ENCODE results near the gene WASF3. TPM values are rescaled to one million over a fixed set of nuclear protein-coding genes. Genes with fewer than 3 reads are reported as not detected.

Gene WASF3
- total RNA-seq, 1 donor from 2014 or later: 20.0 TPM

GRCh38 chr13:26561067-26561466, 3.6 kb downstream of the WASF3 start:
- Mint-ChIP-seq H3K27me3 (ENCODE audit: unreplicated experiment) (peaks cover 8% of the 10 kb centered on the region), H3K4me3 (ENCODE audit: unreplicated experiment) (no peak overlapping the region), H3K36me3 (ENCODE audit: unreplicated experiment) (no peaks in the 10 kb centered on the region), H3K9me3 (ENCODE audit: unreplicated experiment) (no peaks in the 10 kb centered on the region), H3K4me1 (ENCODE audit: unreplicated experiment) (peaks cover 14% of the 10 kb centered on the region), H3K27ac (ENCODE audit: unreplicated experiment) (no peak overlapping the region)
- no peak for TF ChIP-seq CTCF (IDR thresholded peaks at IDR 0.05)
- DNase-seq (ENCODE audit: extremely low spot score, unreplicated experiment): no peak

- Mint-ChIP-seq H3K9me3 (ENCODE audit: unreplicated experiment) (no peaks in the 10 kb centered on the region), H3K4me1 (ENCODE audit: unreplicated experiment) (peaks cover 13% of the 10 kb centered on the region), H3K4me3 (ENCODE audit: unreplicated experiment) (no peak overlapping the region), H3K36me3 (ENCODE audit: unreplicated experiment) (no peaks in the 10 kb centered on the region), H3K27me3 (ENCODE audit: unreplicated experiment) (peaks cover 2% of the 10 kb centered on the region), H3K27ac (ENCODE audit: unreplicated experiment) (no peak overlapping the region)
- no peak for DNase-seq (ENCODE audit: extremely low spot score, unreplicated experiment)
- no peak for TF ChIP-seq CTCF (IDR thresholded peaks at IDR 0.05)
Measured at GRCh38 chr13:26561651-26562511, 4.4 kb downstream of the WASF3 start.

- TF ChIP-seq CTCF (IDR thresholded peaks at IDR 0.05): no peak
Measured at GRCh38 chr13:26562512-26562890, 5.0 kb downstream of the WASF3 start.

GRCh38 chr13:26563713-26564112, 6.2 kb downstream of the WASF3 start:
- H3K4me1 Mint-ChIP-seq (ENCODE audit: unreplicated experiment): peaks cover 7% of the 10 kb centered on the region
- no peaks in the 10 kb centered on the region for H3K27me3 Mint-ChIP-seq (ENCODE audit: unreplicated experiment)
- TF ChIP-seq CTCF (IDR thresholded peaks at IDR 0.05): no peak
- H3K27ac Mint-ChIP-seq (ENCODE audit: unreplicated experiment): no peak overlapping the region
- H3K36me3 Mint-ChIP-seq (ENCODE audit: unreplicated experiment): no peaks in the 10 kb centered on the region
- DNase-seq (ENCODE audit: extremely low spot score, unreplicated experiment): no peak
- no peak overlapping the region for H3K4me3 Mint-ChIP-seq (ENCODE audit: unreplicated experiment)
- peaks cover under 1% of the 10 kb centered on the region for H3K9me3 Mint-ChIP-seq (ENCODE audit: unreplicated experiment)

More at GRCh38 chr13:26562512-26562890, 5.0 kb downstream of the WASF3 start:
- H3K27ac Mint-ChIP-seq (ENCODE audit: unreplicated experiment): no peak overlapping the region
- H3K36me3 Mint-ChIP-seq (ENCODE audit: unreplicated experiment): no peaks in the 10 kb centered on the region
- no peak for DNase-seq (ENCODE audit: extremely low spot score, unreplicated experiment)
- peaks cover 11% of the 10 kb centered on the region for H3K4me1 Mint-ChIP-seq (ENCODE audit: unreplicated experiment)
- no peak overlapping the region for H3K4me3 Mint-ChIP-seq (ENCODE audit: unreplicated experiment)
- H3K27me3 Mint-ChIP-seq (ENCODE audit: unreplicated experiment): no peaks in the 10 kb centered on the region
- no peaks in the 10 kb centered on the region for H3K9me3 Mint-ChIP-seq (ENCODE audit: unreplicated experiment)

GRCh38 chr13:26568132-26568815, 10.8 kb downstream of the WASF3 start:
- Mint-ChIP-seq H3K4me3 (ENCODE audit: unreplicated experiment) (no peak overlapping the region), H3K27me3 (ENCODE audit: unreplicated experiment) (no peaks in the 10 kb centered on the region), H3K27ac (ENCODE audit: unreplicated experiment) (no peak overlapping the region), H3K9me3 (ENCODE audit: unreplicated experiment) (peaks cover 10% of the 10 kb centered on the region), H3K4me1 (ENCODE audit: unreplicated experiment) (no peaks in the 10 kb centered on the region), H3K36me3 (ENCODE audit: unreplicated experiment) (no peaks in the 10 kb centered on the region)
- no peak for DNase-seq (ENCODE audit: extremely low spot score, unreplicated experiment)
- TF ChIP-seq CTCF (IDR thresholded peaks at IDR 0.05): no peak

Measured in osteocyte (in vitro differentiated cells).